HepG2 (cell line): ENCODE measurements around the gene MYPN. TPM values are rescaled to one million over a fixed set of nuclear protein-coding genes. Genes with fewer than 3 reads are reported as not detected.
A peak's percentile ranks its signal among the peaks of the same experiment; 100 is the strongest.

ENCODE experiments used
- ATAC-seq: fragments of 200-7000 bp; cut with Tn5 transposase; 3 replicates; pipeline ENCODE4 v1.9.1; 2020; ENCODE audit warnings: mild to moderate bottlenecking, moderate library complexity
- BruUV-seq: library from RNA; stranded (reverse); fragments of 400-500 nt; replicated peaks from 2 replicates; lab custom pipeline; 2021; lab: Mats Ljungman, UMichigan
- CTCF ChIA-PET: fragments of 300-600 bp; formaldehyde crosslinking; extraction: SDS; loops from one replicate; lab custom pipeline; 2021; ENCODE audit warnings: low total read pairs, inconsistent platforms, low intra/inter-chr PET ratio; lab: Yijun Ruan, JAX
- POLR2A ChIA-PET: fragments of 350-600 bp; sonication (Branson Sonifier 250); formaldehyde crosslinking; loops from one replicate; lab custom pipeline; 2020; ENCODE audit warnings: antibody characterized with exemption, inconsistent platforms; lab: Yijun Ruan, JAX
- DNase-seq: peaks from one replicate; pipeline ENCODE4 v3.0.0-alpha.2; 2015; ENCODE audit warnings: low spot score
- FAIRE-seq: peaks from 3 replicates; lab custom pipeline; 2011; peaks lifted over from hg19 to GRCh38; lab: Jason Lieb, UNC
- H2AFZ ChIP-seq: one replicate; pipeline ENCODE4 v1.6.1; 2011; ENCODE audit warnings: low read length, inconsistent platforms
- H3K27ac ChIP-seq: fragments of 300-600 bp; 3 replicates; pipeline ENCODE4 v1.8.0; 2011; ENCODE audit warnings: mixed run types, mild to moderate bottlenecking, mixed read lengths, low read length, inconsistent platforms; ENCODE audit not compliant: insufficient read depth; ENCODE audit errors: extremely low read length
- H3K27me3 ChIP-seq, 2 experiments: fragments of 200-600 bp in 1 of 2; 2 replicates in 1 of 2; 3 replicates in 1 of 2; pipeline versions ENCODE4 v1.6.0 to v1.8.0; 2011; ENCODE audit warnings: low read length in 2 of 2, mild to moderate bottlenecking in 2 of 2, moderate library complexity in 2 of 2, inconsistent platforms in 1 of 2; ENCODE audit not compliant: insufficient read depth in 2 of 2, control insufficient read depth in 1 of 2
- H3K36me3 ChIP-seq, 2 experiments: fragments of 200-600 bp in 1 of 2; replicated peaks in 1 of 2; 2 replicates in 1 of 2; 3 replicates in 1 of 2; pipeline versions ENCODE4 v1.5.1 to v1.8.0; 2011; ENCODE audit warnings: low read length in 2 of 2, inconsistent platforms in 1 of 2; ENCODE audit not compliant: insufficient read depth in 2 of 2, control insufficient read depth in 1 of 2
- H3K4me1 ChIP-seq: 2 replicates; pipeline ENCODE4 v1.5.1; 2012; ENCODE audit warnings: low read length, inconsistent platforms; ENCODE audit not compliant: insufficient read depth
- H3K4me2 ChIP-seq: 2 replicates; pipeline ENCODE4 v1.6.0; 2011; ENCODE audit warnings: low read depth, low read length, inconsistent platforms
- H3K4me3 ChIP-seq, 3 experiments: fragments of 200-600 bp in 1 of 3; sonication (generic), shearing (Covaris generic) in 1 of 3; replicated peaks in 1 of 3; 2 replicates each; pipeline ENCODE4 v1.5.1; 2011 to 2016; ENCODE audit warnings: low read length in 3 of 3, inconsistent platforms in 2 of 3, low read depth in 2 of 3, mild to moderate bottlenecking in 2 of 3, control low read depth in 1 of 3, mixed read lengths in 1 of 3; ENCODE audit not compliant: insufficient read depth in 1 of 3
- H3K79me2 ChIP-seq: one replicate; pipeline ENCODE4 v1.6.1; 2011; ENCODE audit warnings: low read length, inconsistent platforms; ENCODE audit not compliant: insufficient read depth
- H3K9ac ChIP-seq: 2 replicates; pipeline ENCODE4 v1.6.0; 2011; ENCODE audit warnings: mild to moderate bottlenecking, low read depth, low read length, inconsistent platforms; ENCODE audit not compliant: insufficient read depth
- H3K9me3 ChIP-seq: 2 replicates; pipeline ENCODE4 v1.5.1; 2012; ENCODE audit warnings: mild to moderate bottlenecking, low read length
- H4K20me1 ChIP-seq: 2 replicates; pipeline ENCODE4 v1.6.0; 2011; ENCODE audit warnings: inconsistent platforms, mild to moderate bottlenecking, low read length, moderate library complexity; ENCODE audit not compliant: insufficient read depth
- CTCF ChIP-seq: sonication (generic); formaldehyde crosslinking; IDR thresholded peaks from 2 replicates; pipeline ENCODE4 v1.5.0; 2020; ENCODE audit warnings: mild to moderate bottlenecking, missing genetic modification reagents, moderate library complexity
- FOXC1 ChIP-seq: sonication (generic); formaldehyde crosslinking; IDR thresholded peaks from 2 replicates; pipeline ENCODE4 v1.8.0; 2022; ENCODE audit warnings: mild to moderate bottlenecking, missing genetic modification reagents, borderline replicate concordance
- HOXA9 ChIP-seq: sonication (generic); formaldehyde crosslinking; IDR thresholded peaks from 2 replicates; pipeline ENCODE4 v1.8.1; 2022; ENCODE audit warnings: missing genetic modification reagents, mild to moderate bottlenecking, moderate library complexity, borderline replicate concordance
- SATB2 ChIP-seq: sonication (generic); formaldehyde crosslinking; IDR thresholded peaks from 2 replicates; pipeline ENCODE4 v1.5.0; 2020; ENCODE audit warnings: missing genetic modification reagents
- SMC3 ChIP-seq: IDR thresholded peaks from 2 replicates; pipeline ENCODE4 v1.6.1; 2011; ENCODE audit warnings: low read length, improper control_type of control experiment
- STAG1 ChIP-seq: sonication (generic); formaldehyde crosslinking; IDR thresholded peaks from 2 replicates; pipeline ENCODE4 v1.4.0; 2020; ENCODE audit warnings: missing genetic modification reagents
- TP53 ChIP-seq: sonication (generic); formaldehyde crosslinking; conservative IDR thresholded peaks from 2 replicates; pipeline ENCODE4 v1.4.0; 2020; ENCODE audit warnings: missing genetic modification reagents
- WGBS: methylation state at CpG from one replicate; pipeline ENCODE4 v1.1.6; 2017; ENCODE audit warnings: low lambda C conversion rate; 5-methylcytosine and 5-hydroxymethylcytosine counted together
- in situ Hi-C: cut with HindIII; loops from 2 replicates; pipeline ENCODE4 v1.10.0; 2017; ENCODE audit warnings: low pct_unique_long_range_greater_than_20kb; ENCODE audit not compliant: extremely low pct_ligation_motif_present
- intact Hi-C: fragments of 100-400 bp; cut with micrococcal nuclease; formaldehyde crosslinking; loops from one replicate; pipeline ENCODE4 v1.10.0; 2022; ENCODE audit not compliant: unreplicated experiment
- polyA plus RNA-seq, 8 experiments: library from polyadenylated mRNA; depleted of rRNA in 3 of 8; stranded (reverse) in 7 of 8; unstranded in 1 of 8; fragments of >200 nt; fragmentation: Illumina TruSeq in 4 of 8; extraction: Trizol in 4 of 8; gene quantifications; 2 replicates each; pipeline versions ENCODE4 v1.2.1 to v1.2.3, GENCODE V29; 2011 to 2016; ENCODE audit warnings: low read depth in 4 of 8, missing spikeins in 1 of 8, mixed read lengths in 1 of 8; ENCODE audit not compliant: insufficient read depth in 1 of 8
- total RNA-seq, 5 experiments: library from RNA; depleted of rRNA; stranded (reverse); fragments of >200 nt; fragmentation: Illumina TruSeq; extraction: Trizol; gene quantifications; 2 replicates each; pipeline ENCODE4 v1.2.3, GENCODE V29; 2016; ENCODE audit warnings: low read depth in 1 of 5

Gene MYPN
- total and polyA plus RNA-seq, 2 of the 13 experiments (the other 11 are each of a cell fraction or from before 2014, with no cell fraction given): not detected

DNA sequence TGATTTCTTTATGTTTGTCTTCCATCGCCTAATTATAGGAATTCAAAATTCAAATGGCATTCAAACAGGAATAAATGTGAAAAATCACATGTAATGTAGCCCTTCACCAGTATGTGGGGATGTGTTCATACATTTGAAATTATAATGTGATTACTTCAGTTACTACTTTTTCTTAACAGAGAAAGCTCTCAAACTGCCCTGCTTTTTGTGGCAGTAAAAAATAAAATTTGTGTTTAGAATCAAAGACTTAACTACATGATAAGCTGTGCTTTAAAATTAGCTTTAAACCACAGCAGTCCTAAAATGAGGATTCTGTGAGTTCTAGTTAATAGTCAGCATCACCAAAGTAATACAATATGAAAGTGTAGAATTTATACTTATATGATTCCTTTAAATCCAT is 26.4 kb upstream of the MYPN start:
- Histone ChIP-seq H3K27ac (no peak overlapping the region), H3K36me3 (no peaks in the 10 kb centered on the region), H3K79me2 (no peaks in the 10 kb centered on the region), H3K27me3 (0 out of 5 replicates have a peak, but pooled peaks cover 0 to 4% of the 10 kb centered on the region in 2 experiments), H4K20me1 (no peaks in the 10 kb centered on the region), H3K4me1 (no peaks in the 10 kb centered on the region), H3K4me3 (no peak overlapping the region), H3K9me3 (no peaks in the 10 kb centered on the region), H3K4me2 (no peak overlapping the region), H3K9ac (no peak overlapping the region), H2AFZ (no peak overlapping the region)
- 40% methylated on average over 1 of the region's 1 CpG for WGBS
- ChIA-PET POLR2A (no interaction called here), CTCF (interaction anchor here (0.7 to 1.3 kb wide), 2 partner anchors 73 to 125 kb away, joined by 3 to 4 read pairs; no protein-coding TSS in a partner anchor)
- no TSS peak for BruUV-seq
- TF ChIP-seq STAG1 (CRISPR knock-in tag): peak; percentile 47
- TF ChIP-seq SATB2: no peak
- TF ChIP-seq TP53 (CRISPR knock-in tag): no peak
- no peak for TF ChIP-seq FOXC1 (CRISPR knock-in tag)
- TF ChIP-seq HOXA9: no peak
- peak; percentile 27; the same call in 1 of the 2 replicates for TF ChIP-seq CTCF (CRISPR knock-in tag)
- 0 out of 2 replicates have a peak, but pooled peaks have one; percentile 31 for TF ChIP-seq SMC3
- no peak for DNase-seq
- no peak for FAIRE-seq
- ATAC-seq: no peak
- intact Hi-C loops (loop anchor here (1.0 kb wide), 1 partner anchor 125 kb away; no protein-coding TSS in a partner anchor), in situ Hi-C loops (loop anchor here (10.0 kb wide), 1 partner anchor 122 kb away; no protein-coding TSS in a partner anchor)
